NB4 (cell line): ENCODE measurements around the gene MYZAP.
A peak's percentile ranks its signal among the peaks of the same experiment; 100 is the strongest.

ENCODE experiments used
- DNase-seq: peaks from one replicate; pipeline ENCODE4 v3.0.0; 2010; ENCODE audit warnings: low read depth
- H3K4me3 ChIP-seq: one replicate; pipeline ENCODE4 v1.5.1; 2011; ENCODE audit warnings: mild to moderate bottlenecking, low read depth, low read length, moderate library complexity
- MYC ChIP-seq: IDR thresholded peaks from 2 replicates; pipeline ENCODE4 v1.6.1; 2011; ENCODE audit warnings: low read depth, low read length
- POLR2A ChIP-seq: IDR thresholded peaks from 2 replicates; pipeline ENCODE4 v1.6.1; 2011; ENCODE audit warnings: mild to moderate bottlenecking; ENCODE audit not compliant: insufficient read length; ENCODE audit errors: extremely low read depth
- TF ChIP-seq, protein P1 (sequence below): IDR thresholded peaks from one replicate; pipeline ENCODE4 v1.5.1; 2012; ENCODE audit warnings: low read depth, low read length
- TF ChIP-seq, protein P2 (sequence below): IDR thresholded peaks from 2 replicates; pipeline ENCODE4 v1.6.1; 2011; ENCODE audit warnings: low read depth, low read length

Gene MYZAP

GRCh38 chr15:57640930-57641682, 49.4 kb downstream of the MYZAP start:
- TF ChIP-seq, protein P1, sequence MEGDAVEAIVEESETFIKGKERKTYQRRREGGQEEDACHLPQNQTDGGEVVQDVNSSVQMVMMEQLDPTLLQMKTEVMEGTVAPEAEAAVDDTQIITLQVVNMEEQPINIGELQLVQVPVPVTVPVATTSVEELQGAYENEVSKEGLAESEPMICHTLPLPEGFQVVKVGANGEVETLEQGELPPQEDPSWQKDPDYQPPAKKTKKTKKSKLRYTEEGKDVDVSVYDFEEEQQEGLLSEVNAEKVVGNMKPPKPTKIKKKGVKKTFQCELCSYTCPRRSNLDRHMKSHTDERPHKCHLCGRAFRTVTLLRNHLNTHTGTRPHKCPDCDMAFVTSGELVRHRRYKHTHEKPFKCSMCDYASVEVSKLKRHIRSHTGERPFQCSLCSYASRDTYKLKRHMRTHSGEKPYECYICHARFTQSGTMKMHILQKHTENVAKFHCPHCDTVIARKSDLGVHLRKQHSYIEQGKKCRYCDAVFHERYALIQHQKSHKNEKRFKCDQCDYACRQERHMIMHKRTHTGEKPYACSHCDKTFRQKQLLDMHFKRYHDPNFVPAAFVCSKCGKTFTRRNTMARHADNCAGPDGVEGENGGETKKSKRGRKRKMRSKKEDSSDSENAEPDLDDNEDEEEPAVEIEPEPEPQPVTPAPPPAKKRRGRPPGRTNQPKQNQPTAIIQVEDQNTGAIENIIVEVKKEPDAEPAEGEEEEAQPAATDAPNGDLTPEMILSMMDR: peak; percentile 54
- TF ChIP-seq, protein P2, sequence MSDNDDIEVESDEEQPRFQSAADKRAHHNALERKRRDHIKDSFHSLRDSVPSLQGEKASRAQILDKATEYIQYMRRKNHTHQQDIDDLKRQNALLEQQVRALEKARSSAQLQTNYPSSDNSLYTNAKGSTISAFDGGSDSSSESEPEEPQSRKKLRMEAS: no peak
- H3K4me3 ChIP-seq: no peak overlapping the region
- DNase-seq: peak; percentile 34

- no peak for TF ChIP-seq POLR2A
- TF ChIP-seq, protein P1: no peak
- TF ChIP-seq, protein P2: no peak
- TF ChIP-seq MYC: no peak
- no peak overlapping the region for H3K4me3 ChIP-seq
- no peak for DNase-seq
These were observed 52.1 kb downstream of the MYZAP start for GRCh38 chr15:57643826-57644225.

- TF ChIP-seq, protein P1: no peak
- no peak overlapping the region for H3K4me3 ChIP-seq
- no peak for DNase-seq
These were observed 54.4 kb downstream of the MYZAP start for GRCh38 chr15:57646087-57646486.

DNA sequence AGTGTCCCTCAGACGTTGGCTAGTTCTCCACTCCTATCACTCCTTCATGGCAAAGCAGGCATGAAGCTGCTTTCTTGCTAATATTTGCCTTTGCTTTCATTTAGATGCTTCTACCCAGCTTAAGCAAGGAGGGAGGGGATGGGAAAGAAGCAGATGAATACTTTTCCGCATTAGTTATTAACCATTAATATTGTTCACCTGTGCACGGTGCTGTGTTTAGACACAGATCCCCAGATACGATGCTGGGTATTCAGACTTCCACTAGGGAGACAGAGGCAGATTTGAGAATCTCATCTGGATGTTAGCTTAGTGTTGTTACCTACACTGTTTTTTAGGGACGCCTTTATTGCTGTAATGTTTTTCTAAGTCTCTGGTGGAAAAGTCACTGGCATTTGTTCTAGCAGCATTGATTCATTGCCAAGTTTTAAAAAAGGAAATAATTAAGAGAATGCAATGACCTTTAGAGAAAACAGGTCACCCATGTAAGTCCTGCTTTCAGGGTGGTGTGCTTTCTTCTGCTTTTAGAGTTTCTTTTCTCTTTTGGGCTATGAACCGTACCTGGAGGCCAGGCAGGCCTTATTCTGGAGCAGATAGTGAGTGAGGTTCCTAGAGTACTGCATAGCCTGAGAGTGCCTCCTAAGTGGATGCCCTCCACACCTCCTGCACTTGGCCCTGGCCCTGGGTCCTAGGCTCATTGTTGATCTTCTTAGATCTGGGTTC, 55.5 kb downstream of the MYZAP start:
- no peak overlapping the region for H3K4me3 ChIP-seq
- TF ChIP-seq POLR2A: no peak
- TF ChIP-seq, protein P1: no peak
- TF ChIP-seq, protein P2: no peak
- TF ChIP-seq MYC: no peak
- no peak for DNase-seq

- DNase-seq: no peak
- H3K4me3 ChIP-seq: no peak overlapping the region
- TF ChIP-seq, protein P1: no peak
- TF ChIP-seq POLR2A (no peak), MYC (no peak)
- TF ChIP-seq, protein P2: no peak
These were observed 56.1 kb downstream of the MYZAP start for GRCh38 chr15:57647791-57648130.
